ENCODE results near the gene BANK1.

DNA sequence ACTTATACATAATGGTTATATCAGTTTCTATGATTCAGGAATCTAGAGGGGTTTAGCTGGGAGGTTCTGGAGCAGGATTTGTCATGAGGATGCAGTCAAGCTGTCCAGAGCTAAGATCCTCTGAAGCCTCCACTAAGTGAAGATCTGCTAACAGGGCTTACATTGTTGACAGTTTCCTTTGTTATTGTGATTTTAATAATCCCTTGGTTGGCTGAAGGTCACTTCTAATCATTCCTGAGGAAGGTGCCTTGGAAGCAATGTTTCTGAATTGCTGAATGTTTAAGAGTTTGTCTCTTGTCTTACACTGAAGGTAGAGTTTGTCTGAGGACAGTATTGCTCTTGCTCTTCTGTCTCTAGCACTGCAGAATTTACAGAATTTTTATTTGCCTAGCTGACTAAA, 41.3 kb downstream of the BANK1 start:
- TF ChIP-seq, protein P1, sequence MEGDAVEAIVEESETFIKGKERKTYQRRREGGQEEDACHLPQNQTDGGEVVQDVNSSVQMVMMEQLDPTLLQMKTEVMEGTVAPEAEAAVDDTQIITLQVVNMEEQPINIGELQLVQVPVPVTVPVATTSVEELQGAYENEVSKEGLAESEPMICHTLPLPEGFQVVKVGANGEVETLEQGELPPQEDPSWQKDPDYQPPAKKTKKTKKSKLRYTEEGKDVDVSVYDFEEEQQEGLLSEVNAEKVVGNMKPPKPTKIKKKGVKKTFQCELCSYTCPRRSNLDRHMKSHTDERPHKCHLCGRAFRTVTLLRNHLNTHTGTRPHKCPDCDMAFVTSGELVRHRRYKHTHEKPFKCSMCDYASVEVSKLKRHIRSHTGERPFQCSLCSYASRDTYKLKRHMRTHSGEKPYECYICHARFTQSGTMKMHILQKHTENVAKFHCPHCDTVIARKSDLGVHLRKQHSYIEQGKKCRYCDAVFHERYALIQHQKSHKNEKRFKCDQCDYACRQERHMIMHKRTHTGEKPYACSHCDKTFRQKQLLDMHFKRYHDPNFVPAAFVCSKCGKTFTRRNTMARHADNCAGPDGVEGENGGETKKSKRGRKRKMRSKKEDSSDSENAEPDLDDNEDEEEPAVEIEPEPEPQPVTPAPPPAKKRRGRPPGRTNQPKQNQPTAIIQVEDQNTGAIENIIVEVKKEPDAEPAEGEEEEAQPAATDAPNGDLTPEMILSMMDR (IDR thresholded peaks at IDR 0.05; ENCODE audit: insufficient read depth, low read length) = no peak
- TF ChIP-seq POLR2AphosphoS5 (IDR thresholded peaks at IDR 0.05; ENCODE audit: low read depth) (no peak), SPI1 (IDR thresholded peaks at IDR 0.05; ENCODE audit: borderline replicate concordance, low read depth) (no peak)

Measured in HL-60 (cell line).